Right kidney (tissue), 9 donors: ENCODE data around the gene PIGU.
"Not testable (repeated sequence)": the region's sequence is repeated elsewhere in the genome, so short reads cannot be mapped to it uniquely, and the experiment has no call there.

Experiments
- DNase-seq: peaks from one replicate; pipeline ENCODE4 v3.0.0-alpha.2; 2016
- long read RNA-seq, 8 donors: transcript quantifications; one replicate each; lab custom pipeline, GENCODE V29; 2026

PIGU gene, protein sequence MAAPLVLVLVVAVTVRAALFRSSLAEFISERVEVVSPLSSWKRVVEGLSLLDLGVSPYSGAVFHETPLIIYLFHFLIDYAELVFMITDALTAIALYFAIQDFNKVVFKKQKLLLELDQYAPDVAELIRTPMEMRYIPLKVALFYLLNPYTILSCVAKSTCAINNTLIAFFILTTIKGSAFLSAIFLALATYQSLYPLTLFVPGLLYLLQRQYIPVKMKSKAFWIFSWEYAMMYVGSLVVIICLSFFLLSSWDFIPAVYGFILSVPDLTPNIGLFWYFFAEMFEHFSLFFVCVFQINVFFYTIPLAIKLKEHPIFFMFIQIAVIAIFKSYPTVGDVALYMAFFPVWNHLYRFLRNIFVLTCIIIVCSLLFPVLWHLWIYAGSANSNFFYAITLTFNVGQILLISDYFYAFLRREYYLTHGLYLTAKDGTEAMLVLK
- long read RNA-seq, donor 1, transcript PIGU-201 (12 exons, 1,632 nt), result major isoform, 15 of 16 reads
- long read RNA-seq, donor 1, partial matches to known transcripts, result 0 of 16 reads
- long read RNA-seq, donor 1, other reads (novel, unspliced or antisense), result 0 of 16 reads
- long read RNA-seq, donor 2, transcript PIGU-201 (12 exons, 1,632 nt), result major isoform, 12 of 12 reads
- long read RNA-seq, donor 2, partial matches to known transcripts, result 0 of 12 reads
- long read RNA-seq, donor 2, other reads (novel, unspliced or antisense), result 0 of 12 reads
- long read RNA-seq, donor 3, partial matches to known transcripts, result 0 of 4 reads
- long read RNA-seq, donor 3, other reads (novel, unspliced or antisense), result 0 of 4 reads
- long read RNA-seq, donor 4, transcript PIGU-201 (12 exons, 1,632 nt), result major isoform, 8 of 14 reads
- long read RNA-seq, donor 4, partial matches to known transcripts, result 6 of 14 reads
- long read RNA-seq, donor 4, other reads (novel, unspliced or antisense), result 0 of 14 reads
- long read RNA-seq, donor 5, transcript PIGU-201 (12 exons, 1,632 nt), result major isoform, 10 of 10 reads
- long read RNA-seq, donor 5, partial matches to known transcripts, result 0 of 10 reads
- long read RNA-seq, donor 5, other reads (novel, unspliced or antisense), result 0 of 10 reads
- long read RNA-seq, donor 6, transcript PIGU-201 (12 exons, 1,632 nt), result major isoform, 7 of 7 reads
- long read RNA-seq, donor 6, partial matches to known transcripts, result 0 of 7 reads
- long read RNA-seq, donor 6, other reads (novel, unspliced or antisense), result 0 of 7 reads
- long read RNA-seq, donor 7, transcript PIGU-201 (12 exons, 1,632 nt), result major isoform, 10 of 10 reads
- long read RNA-seq, donor 7, partial matches to known transcripts, result 0 of 10 reads
- long read RNA-seq, donor 7, other reads (novel, unspliced or antisense), result 0 of 10 reads
- long read RNA-seq, donor 8, transcript PIGU-201 (12 exons, 1,632 nt), result major isoform, 10 of 10 reads
- long read RNA-seq, donor 8, partial matches to known transcripts, result 0 of 10 reads
- long read RNA-seq, donor 8, other reads (novel, unspliced or antisense), result 0 of 10 reads

DNA sequence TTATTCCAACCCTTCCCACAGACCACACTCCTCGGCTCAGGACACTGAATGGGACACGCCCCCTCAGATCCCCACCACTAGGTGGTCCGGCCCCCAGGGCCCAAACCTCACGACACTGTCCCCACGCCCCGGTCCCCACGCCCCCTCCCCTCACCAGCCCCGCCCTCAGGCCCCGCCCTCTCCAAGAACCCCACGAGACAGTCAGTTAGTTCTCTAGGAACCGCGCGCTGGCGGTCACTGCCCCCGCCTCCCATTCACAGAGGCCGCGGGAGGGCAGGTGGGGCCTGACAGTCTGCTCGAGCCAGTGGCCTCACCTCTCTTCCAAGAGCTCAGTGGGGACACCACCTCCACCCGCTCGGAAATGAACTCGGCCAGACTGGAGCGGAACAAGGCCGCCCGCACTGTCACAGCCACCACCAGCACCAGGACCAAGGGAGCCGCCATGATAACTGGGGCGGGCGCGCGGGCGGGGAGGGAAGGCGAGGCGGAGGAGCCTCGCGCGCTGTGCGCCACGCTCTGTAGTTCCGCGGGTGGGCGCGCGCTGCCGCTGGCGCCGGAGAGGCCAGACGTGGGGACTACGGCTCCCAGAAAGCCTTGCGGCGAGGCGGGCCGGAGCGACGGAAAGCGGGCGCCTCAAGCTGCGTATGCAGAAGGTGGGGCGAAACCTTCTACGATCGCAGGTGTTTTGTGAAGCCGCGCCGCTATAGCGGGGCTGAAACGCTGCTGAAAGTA is at the start of gene PIGU:
Gene PIGU (minus strand): TSS at position 451 of the 732 bp plus-strand sequence. CDS start 7 bp downstream, at position 444.
- DNase-seq, result peak; percentile 95

- DNase-seq, result no peak
Measured at GRCh38 chr20:34724172-34724571, 47.3 kb upstream of the PIGU start.

- DNase-seq, result not testable (repeated sequence)
Measured at GRCh38 chr20:34722560-34722959, 45.7 kb upstream of the PIGU start.

GRCh38 chr20:34720266-34720665 is 43.4 kb upstream of the PIGU start:
- no peak for DNase-seq

GRCh38 chr20:34719242-34720017 is 42.5 kb upstream of the PIGU start:
- not testable (repeated sequence) for DNase-seq

DNA sequence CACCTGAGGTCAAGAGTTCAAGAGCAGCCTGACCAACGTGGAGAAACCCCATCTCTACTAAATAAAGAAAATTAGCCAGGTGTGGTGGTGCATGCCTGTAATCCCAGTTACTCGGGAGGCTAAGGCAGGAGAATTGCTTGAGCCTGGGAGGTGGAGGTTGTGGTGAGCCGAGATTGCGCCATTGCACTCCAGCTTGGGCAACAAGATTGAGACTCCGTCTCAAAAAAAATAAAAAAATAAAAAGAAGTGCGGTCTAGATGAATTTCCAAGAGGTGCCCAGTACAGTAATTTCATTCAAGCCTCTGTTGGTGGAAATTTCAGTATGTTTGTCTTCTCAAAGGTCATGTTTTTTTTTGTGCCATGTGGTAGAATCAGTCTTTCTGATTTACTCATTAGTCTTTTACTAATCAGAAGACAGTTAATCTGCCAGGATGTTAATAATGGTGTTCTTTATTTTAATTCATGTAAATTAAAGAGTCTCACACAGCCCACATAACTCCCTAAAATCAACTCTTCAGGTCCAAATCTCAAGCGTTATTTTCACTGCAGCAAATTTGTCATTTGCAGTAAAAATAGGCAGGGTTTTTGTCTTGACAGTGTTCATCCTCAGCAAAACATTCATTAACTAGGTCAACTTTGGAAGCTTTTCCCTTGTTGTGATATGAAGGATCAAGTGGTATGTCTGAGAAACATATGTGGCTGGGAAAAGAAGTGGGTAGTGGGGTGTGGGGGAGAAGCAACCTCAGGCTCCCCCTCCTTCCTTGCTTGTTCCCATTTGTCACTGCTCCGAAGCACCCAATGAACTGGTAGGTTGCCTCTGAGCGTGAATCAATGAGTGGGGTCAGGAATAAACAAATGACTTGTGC is 40.6 kb upstream of the PIGU start:
- DNase-seq, result no peak

DNA sequence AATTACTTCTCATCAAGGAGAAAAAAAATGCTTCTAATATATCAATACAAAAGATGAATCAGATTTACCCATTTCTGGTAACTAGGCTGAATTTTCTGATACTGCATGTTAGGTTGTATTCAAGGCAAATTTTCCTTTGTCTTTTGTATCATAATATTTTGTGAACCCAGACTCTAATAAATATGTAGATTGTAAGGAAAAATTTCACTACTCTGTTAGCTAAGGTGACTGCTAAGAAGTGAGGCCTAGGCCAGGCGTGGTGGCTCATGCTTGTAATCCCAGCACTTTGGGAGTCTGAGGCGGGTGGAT is 40.0 kb upstream of the PIGU start:
- no peak for DNase-seq

DNA sequence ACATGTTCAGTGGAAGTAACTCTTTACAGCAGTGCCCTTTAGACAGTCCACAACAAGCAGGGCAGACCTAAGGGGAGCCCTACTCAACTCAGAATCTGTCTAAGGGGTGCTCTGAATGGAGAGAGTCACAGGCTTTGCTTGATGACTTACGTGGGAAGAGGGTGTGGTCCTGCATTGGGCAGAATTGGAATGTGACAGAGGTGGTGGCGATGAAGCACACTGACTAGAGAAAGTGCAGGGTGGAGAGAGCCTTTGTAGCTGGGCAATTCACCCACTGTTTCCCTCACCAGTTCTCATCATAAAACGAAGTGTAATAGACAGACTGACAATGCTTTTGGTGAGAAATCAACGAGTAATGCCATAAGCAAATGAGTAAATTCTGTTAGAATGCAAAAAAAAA is 38.5 kb upstream of the PIGU start:
- no peak for DNase-seq

GRCh38 chr20:34713944-34714515 is 37.1 kb upstream of the PIGU start:
- not testable (repeated sequence) for DNase-seq

DNA sequence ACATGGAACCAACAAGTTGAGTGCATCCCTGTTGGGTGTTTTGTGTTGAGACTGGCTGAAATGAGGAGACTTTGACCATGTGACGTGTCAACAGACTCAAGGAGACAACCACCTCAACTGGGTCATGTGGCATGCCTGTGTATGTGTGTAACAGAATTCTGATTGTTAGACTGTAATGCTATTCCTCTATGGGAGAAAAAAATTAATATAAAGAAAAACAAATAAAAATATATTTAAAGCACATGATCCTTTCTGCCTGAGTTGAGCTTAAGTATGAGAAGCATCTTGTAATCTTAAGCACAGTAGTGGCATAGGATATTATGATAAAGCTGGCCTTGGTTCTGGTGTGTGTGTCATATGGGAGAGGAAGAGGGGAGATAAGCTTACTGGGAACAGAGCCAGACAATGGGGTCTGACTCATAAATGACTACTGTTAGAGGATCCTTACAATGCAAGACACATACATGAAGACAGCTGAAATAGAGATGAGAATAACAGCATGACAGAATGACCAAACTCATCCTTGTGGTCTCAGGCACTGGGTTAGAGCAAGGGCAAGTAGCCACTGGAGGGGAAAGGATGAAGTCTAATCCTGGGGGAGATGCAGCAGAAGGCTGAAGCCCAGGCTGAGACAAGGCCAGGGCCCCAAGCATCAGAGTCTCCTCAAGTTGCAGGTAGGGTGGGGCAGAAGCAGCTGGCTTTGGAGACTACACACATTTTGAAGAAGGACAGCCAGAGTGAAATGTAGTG is 36.5 kb upstream of the PIGU start:
- DNase-seq, result no peak

DNA sequence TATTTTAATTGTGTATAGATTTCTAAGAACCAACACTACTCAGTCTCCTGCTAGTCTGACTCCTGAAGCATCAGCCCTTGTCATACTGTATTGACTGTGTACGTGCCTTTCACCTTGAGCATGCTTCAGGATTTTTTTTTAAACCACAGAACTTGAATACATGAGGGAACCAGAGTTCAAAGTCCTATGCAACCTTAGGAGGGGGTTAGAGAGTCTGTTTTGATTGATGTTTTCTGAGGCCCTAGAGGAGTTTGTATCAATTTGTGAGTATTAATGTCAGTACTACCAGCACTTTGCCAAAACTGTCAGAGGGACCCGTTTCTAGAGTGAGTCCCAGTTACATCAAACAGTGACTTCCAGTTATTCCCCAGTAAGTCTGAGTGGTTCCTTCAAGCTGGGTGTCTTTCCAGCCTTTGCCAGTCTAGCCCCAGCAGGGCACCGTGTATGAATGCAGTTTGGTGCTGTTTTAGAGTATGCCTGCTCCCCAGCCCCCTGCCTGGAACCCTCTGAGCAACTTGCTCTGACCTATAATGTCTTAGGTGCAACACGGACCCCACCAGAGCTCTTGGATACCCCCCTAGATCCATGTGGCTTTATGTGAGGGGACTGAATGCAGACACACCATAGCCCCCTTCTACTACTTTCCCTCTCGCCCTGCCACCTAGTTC is 35.8 kb upstream of the PIGU start:
- DNase-seq, result no peak

DNA sequence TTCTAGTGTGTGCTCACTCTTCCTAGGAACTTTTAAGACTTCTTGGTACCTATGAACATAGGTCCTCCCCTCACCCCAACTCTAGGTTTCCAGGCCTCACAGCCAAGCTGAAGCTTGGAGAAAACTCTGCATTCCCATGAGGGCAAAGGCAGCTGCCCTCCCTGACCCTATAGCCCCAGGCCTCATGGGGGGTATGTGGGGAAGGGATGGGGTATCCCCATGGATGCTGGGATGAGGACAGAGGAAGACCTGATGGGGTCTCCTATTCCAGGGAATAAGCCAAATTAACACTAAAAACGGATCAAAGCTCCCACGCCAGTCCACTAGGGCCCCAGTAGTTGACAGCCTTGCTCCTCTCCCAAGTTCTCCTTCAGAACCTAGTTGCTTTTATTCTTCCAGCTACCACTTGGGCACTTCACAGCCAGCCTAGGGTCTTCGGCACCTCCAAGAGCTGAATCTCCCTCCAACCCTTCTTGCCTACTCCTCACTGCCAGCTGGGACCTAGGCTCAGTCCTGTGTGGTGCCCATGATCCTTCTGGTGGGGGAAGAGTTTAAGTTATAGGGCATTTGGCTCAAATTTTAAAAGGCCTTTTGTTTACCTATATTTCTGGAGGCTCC is 35.0 kb upstream of the PIGU start:
- no peak for DNase-seq

DNA sequence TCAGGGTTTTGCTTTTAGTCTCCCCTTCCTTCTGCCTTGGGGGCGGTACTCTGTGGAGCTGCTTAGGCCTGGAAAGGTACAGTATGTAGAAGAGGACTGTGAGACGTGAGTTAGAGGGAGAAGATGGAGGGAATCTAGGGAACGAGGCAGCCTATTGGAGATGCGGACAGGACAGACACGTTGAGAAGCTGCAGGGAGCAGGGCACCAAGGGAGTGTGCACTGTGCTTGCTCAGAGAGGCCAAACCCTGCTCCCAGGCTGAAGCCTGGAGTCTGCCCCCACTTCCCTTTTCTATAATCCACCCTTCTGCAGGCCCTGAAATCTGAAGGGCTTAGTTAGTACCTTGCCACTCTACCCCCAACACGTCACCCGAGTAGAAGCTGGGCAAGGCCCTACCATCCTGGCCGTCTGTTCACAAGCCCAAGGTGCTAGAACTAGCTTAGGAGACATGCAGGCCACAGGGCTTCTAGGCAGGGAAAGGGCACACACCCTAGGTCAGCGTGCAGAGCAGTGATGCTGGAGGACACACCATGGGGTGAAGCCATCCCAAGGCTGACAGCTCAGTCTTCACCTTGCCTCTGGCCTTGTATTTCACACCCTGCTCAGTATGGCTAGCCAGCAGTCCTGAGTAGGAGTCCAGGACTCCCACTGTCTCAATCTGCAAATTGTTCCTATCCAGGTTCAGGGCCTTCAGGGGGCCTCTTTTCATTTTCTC is 34.1 kb upstream of the PIGU start:
- no peak for DNase-seq

DNA sequence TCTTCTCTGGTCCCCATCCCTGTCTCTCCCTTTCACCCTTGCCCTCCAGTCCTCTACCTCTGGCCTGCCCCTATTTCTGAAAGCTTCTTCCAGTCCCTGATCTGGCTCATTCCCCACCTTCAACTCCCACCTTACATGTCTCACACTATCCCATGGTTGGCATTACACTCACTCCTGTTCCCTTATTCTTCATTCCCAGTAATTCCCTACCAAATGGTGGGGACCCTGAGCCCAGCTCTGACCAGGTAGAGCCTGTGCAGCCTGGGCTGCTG is 33.6 kb upstream of the PIGU start:
- DNase-seq, result no peak

DNA sequence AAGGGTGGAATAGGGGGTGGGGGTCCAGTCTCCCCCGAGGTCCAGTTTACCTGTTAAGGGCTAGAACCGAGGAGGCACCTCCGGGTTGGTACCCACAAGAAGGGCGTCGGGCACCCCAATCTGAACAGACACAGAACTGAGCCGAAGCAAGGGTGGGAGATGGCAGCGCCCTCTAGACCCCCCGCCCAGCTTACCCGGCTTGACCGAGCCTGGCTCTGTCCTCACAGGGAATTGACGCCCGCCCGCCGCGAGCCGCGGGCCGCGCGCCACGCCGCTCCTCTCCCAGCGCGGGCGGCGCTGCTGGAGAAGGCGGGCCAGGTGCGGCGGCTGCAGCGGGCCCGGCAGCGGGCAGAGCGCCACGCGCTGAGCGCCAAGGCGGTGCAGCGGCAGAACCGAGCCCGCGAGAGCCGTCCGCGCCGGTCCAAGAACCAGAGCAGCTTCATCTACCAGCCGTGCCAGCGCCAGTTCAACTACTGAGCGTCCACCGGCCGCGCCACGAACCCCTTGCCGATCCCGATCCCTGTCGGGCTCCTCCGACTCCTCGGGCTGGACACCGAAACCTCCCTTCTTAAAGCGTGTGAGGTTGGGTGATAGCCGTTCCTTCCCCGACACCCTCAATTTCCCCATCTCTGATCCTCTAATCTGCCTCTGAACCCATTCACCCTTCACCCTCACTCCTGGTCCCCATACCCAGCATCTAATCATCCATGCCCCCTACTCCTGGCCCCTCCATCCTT is 33.1 kb upstream of the PIGU start:
- peak; percentile 95 for DNase-seq
